ENCODE data around the gene KCNT1. TPM values are rescaled to one million over a fixed set of nuclear protein-coding genes. Genes with fewer than 3 reads are reported as not detected.

The KCNT1 gene
- total and polyA plus RNA-seq, 2 experiments from 2014 or later = 0.27 TPM; not detected in 1

- no peaks in the 10 kb centered on the region for H3K9me2 ChIP-seq (replicated peaks; ENCODE audit: insufficient read depth)
- H3K4me1 ChIP-seq (ENCODE audit: insufficient read depth) = no peaks in the 10 kb centered on the region
- H3K27me3 ChIP-seq = no peaks in the 10 kb centered on the region
- 84% methylated on average over 9 of the region's 13 CpGs for WGBS (ENCODE audit: low lambda C conversion rate, missing lambda C conversion rate)
- H2AFZ ChIP-seq = no peak overlapping the region
- no peak for TF ChIP-seq EZH2phosphoT487 (IDR thresholded peaks at IDR 0.05; ENCODE audit: low read depth, severe bottlenecking, unreplicated experiment)
- TF ChIP-seq, protein P1, sequence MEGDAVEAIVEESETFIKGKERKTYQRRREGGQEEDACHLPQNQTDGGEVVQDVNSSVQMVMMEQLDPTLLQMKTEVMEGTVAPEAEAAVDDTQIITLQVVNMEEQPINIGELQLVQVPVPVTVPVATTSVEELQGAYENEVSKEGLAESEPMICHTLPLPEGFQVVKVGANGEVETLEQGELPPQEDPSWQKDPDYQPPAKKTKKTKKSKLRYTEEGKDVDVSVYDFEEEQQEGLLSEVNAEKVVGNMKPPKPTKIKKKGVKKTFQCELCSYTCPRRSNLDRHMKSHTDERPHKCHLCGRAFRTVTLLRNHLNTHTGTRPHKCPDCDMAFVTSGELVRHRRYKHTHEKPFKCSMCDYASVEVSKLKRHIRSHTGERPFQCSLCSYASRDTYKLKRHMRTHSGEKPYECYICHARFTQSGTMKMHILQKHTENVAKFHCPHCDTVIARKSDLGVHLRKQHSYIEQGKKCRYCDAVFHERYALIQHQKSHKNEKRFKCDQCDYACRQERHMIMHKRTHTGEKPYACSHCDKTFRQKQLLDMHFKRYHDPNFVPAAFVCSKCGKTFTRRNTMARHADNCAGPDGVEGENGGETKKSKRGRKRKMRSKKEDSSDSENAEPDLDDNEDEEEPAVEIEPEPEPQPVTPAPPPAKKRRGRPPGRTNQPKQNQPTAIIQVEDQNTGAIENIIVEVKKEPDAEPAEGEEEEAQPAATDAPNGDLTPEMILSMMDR (IDR thresholded peaks at IDR 0.05; ENCODE audit: poor library complexity) = no peak
- no peak for TF ChIP-seq EZH2 (IDR thresholded peaks at IDR 0.05; ENCODE audit: borderline replicate concordance)
- no peak overlapping the region for H3K27ac ChIP-seq
- no peak overlapping the region for H3K4me3 ChIP-seq
- no peaks in the 10 kb centered on the region for H3K9me3 ChIP-seq (ENCODE audit: low read depth)
- no peak for DNase-seq (ENCODE audit: low spot score)
- H3K79me2 ChIP-seq = no peaks in the 10 kb centered on the region
- H3K36me3 ChIP-seq (replicated peaks; ENCODE audit: insufficient read depth, low read depth) = no peaks in the 10 kb centered on the region
- H4K20me1 ChIP-seq (ENCODE audit: insufficient read depth, poor library complexity, severe bottlenecking) = no peaks in the 10 kb centered on the region
- H3K4me2 ChIP-seq = no peak overlapping the region
These were observed 60.9 kb downstream of the KCNT1 start for GRCh38 chr9:135762921-135763320.

DNA sequence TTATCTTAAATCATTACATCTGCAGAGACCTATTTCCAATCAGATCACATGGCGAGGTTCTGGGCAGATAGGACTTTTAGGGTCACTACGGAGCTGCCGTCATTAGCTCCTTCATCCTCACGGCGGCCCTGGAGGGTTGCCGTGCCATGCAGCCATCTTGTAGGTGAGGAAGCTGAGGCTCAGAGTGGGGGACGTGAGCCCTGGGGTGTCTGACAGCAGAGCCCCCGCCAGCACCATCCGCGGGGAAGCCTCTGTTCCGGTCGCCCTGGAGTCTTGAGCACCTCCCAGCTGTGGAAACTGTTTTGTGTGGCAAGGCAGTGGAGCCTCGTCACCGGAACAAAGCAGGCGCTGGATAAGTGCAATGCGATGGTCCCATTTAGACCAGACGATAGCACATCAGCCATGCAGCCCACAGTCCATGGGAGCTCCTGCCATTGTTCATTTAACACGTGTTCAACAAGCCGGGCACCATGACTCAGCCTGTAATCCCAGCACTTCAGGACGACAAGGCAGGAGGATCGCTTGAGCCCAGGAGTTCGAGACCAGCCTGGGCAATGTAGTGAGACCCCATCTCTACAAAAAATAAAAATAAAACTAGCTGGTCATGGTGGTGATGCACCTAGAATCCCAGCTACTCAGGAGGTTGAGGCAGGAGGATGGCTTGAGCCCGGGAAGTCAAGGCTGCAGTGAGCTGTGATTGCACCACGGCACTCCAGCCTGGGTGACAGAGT lies 61.9 kb downstream of the KCNT1 start:
- no peaks in the 10 kb centered on the region for H3K27me3 ChIP-seq
- H3K4me3 ChIP-seq = no peak overlapping the region
- H3K9me2 ChIP-seq (replicated peaks; ENCODE audit: insufficient read depth) = no peaks in the 10 kb centered on the region
- H2AFZ ChIP-seq = no peak overlapping the region
- DNase-seq (ENCODE audit: low spot score) = no peak
- H3K4me1 ChIP-seq (ENCODE audit: insufficient read depth) = no peaks in the 10 kb centered on the region
- no peaks in the 10 kb centered on the region for H3K79me2 ChIP-seq
- H4K20me1 ChIP-seq (ENCODE audit: insufficient read depth, poor library complexity, severe bottlenecking) = no peaks in the 10 kb centered on the region
- no peak overlapping the region for H3K4me2 ChIP-seq
- TF ChIP-seq, protein P1 (IDR thresholded peaks at IDR 0.05; ENCODE audit: poor library complexity) = no peak
- TF ChIP-seq EZH2phosphoT487 (IDR thresholded peaks at IDR 0.05; ENCODE audit: low read depth, severe bottlenecking, unreplicated experiment) = no peak
- no peak for TF ChIP-seq EZH2 (IDR thresholded peaks at IDR 0.05; ENCODE audit: borderline replicate concordance)
- H3K9me3 ChIP-seq (ENCODE audit: low read depth) = no peaks in the 10 kb centered on the region
- 93% methylated on average over 24 of the region's 24 CpGs for WGBS (ENCODE audit: low lambda C conversion rate, missing lambda C conversion rate)
- no peaks in the 10 kb centered on the region for H3K36me3 ChIP-seq (replicated peaks; ENCODE audit: insufficient read depth, low read depth)
- no peak overlapping the region for H3K27ac ChIP-seq

DNA sequence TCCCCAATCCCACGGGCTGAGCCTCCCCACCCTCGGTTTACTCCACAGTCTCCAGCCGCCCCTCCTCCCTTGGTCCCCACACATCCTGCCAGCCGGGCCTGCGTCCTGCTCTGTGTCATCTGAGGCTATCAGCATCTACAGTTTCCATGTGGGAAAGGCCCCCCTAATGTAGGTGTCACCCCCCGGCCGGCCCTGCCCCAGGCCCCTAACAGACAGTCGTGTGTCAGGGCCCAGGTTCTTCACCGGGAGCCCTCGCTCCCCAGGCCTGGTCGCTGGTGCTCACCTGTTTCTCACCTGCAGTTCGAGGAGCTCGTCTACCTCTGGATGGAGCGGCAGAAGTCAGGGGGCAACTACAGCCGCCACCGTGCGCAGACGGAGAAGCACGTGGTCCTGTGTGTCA lies 62.7 kb downstream of the KCNT1 start:
- no peak overlapping the region for H3K27ac ChIP-seq
- WGBS (ENCODE audit: low lambda C conversion rate, missing lambda C conversion rate) = 96% methylated on average over 19 of the region's 19 CpGs

More for the DNA sequence above, 62.7 kb downstream of the KCNT1 start:
- H4K20me1 ChIP-seq (ENCODE audit: insufficient read depth, poor library complexity, severe bottlenecking) = no peaks in the 10 kb centered on the region
- no peaks in the 10 kb centered on the region for H3K4me1 ChIP-seq (ENCODE audit: insufficient read depth)
- H3K9me2 ChIP-seq (replicated peaks; ENCODE audit: insufficient read depth) = no peaks in the 10 kb centered on the region
- no peak overlapping the region for H3K4me3 ChIP-seq
- DNase-seq (ENCODE audit: low spot score) = no peak
- no peaks in the 10 kb centered on the region for H3K79me2 ChIP-seq
- no peak overlapping the region for H2AFZ ChIP-seq
- no peak overlapping the region for H3K4me2 ChIP-seq
- H3K36me3 ChIP-seq (replicated peaks; ENCODE audit: insufficient read depth, low read depth) = no peaks in the 10 kb centered on the region
- H3K27me3 ChIP-seq = no peaks in the 10 kb centered on the region
- H3K9me3 ChIP-seq (ENCODE audit: low read depth) = no peaks in the 10 kb centered on the region
- TF ChIP-seq EZH2phosphoT487 (IDR thresholded peaks at IDR 0.05; ENCODE audit: low read depth, severe bottlenecking, unreplicated experiment) = no peak
- no peak for TF ChIP-seq EZH2 (IDR thresholded peaks at IDR 0.05; ENCODE audit: borderline replicate concordance)
- TF ChIP-seq, protein P1 (IDR thresholded peaks at IDR 0.05; ENCODE audit: poor library complexity) = no peak

All from hepatocyte (in vitro differentiated cells).